Measurements from ENCODE around the gene RPL26.
"Not testable (repeated sequence)": the region's sequence is repeated elsewhere in the genome, so short reads cannot be mapped to it uniquely, and the experiment has no call there.

The RPL26 gene

GRCh38 chr17:8362651-8363332, 20.2 kb downstream of the RPL26 start:
- peak in 1 of 2 experiments; percentile 35 for DNase-seq

- DNase-seq: no peak
These were observed 22.2 kb downstream of the RPL26 start for GRCh38 chr17:8360751-8361150.

GRCh38 chr17:8360260-8360659, 22.7 kb downstream of the RPL26 start:
- DNase-seq: peak in 1 of 2 experiments; percentile 7

GRCh38 chr17:8359769-8360168, 23.2 kb downstream of the RPL26 start:
- DNase-seq: peak in 1 of 2 experiments; percentile 64

- no peak for DNase-seq
These were observed 25.1 kb downstream of the RPL26 start for GRCh38 chr17:8357910-8358309.

GRCh38 chr17:8354236-8354635, 28.8 kb downstream of the RPL26 start:
- no peak for DNase-seq

GRCh38 chr17:8353736-8354135, 29.3 kb downstream of the RPL26 start:
- DNase-seq: no peak

GRCh38 chr17:8350339-8350738, 32.7 kb downstream of the RPL26 start:
- no peak for DNase-seq

- DNase-seq: not testable (repeated sequence)
These were observed 36.0 kb downstream of the RPL26 start for GRCh38 chr17:8347001-8347400.

GRCh38 chr17:8345951-8346665, 36.9 kb downstream of the RPL26 start:
- no peak for DNase-seq

GRCh38 chr17:8345052-8345690, 37.8 kb downstream of the RPL26 start:
- DNase-seq: no peak

- DNase-seq: no peak
These were observed 41.5 kb downstream of the RPL26 start for GRCh38 chr17:8341456-8341855.

GRCh38 chr17:8339540-8339939, 43.5 kb downstream of the RPL26 start, which contains the start of gene ODF4:
Gene ODF4 (plus strand): TSS chr17:8339840. CDS start chr17:8340052, 212 bp downstream.
- DNase-seq: no peak

GRCh38 chr17:8338753-8339140, 44.2 kb downstream of the RPL26 start:
- no peak for DNase-seq

- no peak for DNase-seq
These were observed 44.9 kb downstream of the RPL26 start for GRCh38 chr17:8337802-8338752.

- no peak for DNase-seq
These were observed 49.7 kb downstream of the RPL26 start for GRCh38 chr17:8333281-8333680.

- no peak for DNase-seq
These were observed 50.3 kb downstream of the RPL26 start for GRCh38 chr17:8332688-8333087.

GRCh38 chr17:8332128-8332527, 50.9 kb downstream of the RPL26 start:
- DNase-seq: no peak

Measured in NCI-H446 (cell line).